Neural crest cell (in vitro differentiated cells): ENCODE results near the gene SSBP2. TPM values are rescaled to one million over a fixed set of nuclear protein-coding genes. Genes with fewer than 3 reads are reported as not detected.
A peak's percentile ranks its signal among the peaks of the same experiment; 100 is the strongest.

Experiments
- DNase-seq: peaks from one replicate; pipeline ENCODE4 v3.0.0; 2021; ENCODE audit warnings: low read depth, mixed read lengths, low spot score
- H3K27ac Mint-ChIP-seq: one replicate; pipeline ENCODE4 v1.8.0; 2021; ENCODE audit warnings: mild to moderate bottlenecking, mixed read lengths; ENCODE audit not compliant: unreplicated experiment
- H3K27me3 Mint-ChIP-seq: 2 replicates; pipeline ENCODE4 v1.8.0; 2021; ENCODE audit warnings: low read depth, mild to moderate bottlenecking, mixed read lengths
- H3K36me3 Mint-ChIP-seq: 2 replicates; pipeline ENCODE4 v1.8.0; 2021; ENCODE audit warnings: low read depth, mild to moderate bottlenecking, mixed read lengths
- H3K4me1 Mint-ChIP-seq: 2 replicates; pipeline ENCODE4 v1.8.0; 2021; ENCODE audit warnings: mixed read lengths
- H3K4me3 Mint-ChIP-seq: one replicate; pipeline ENCODE4 v1.8.0; 2021; ENCODE audit warnings: mild to moderate bottlenecking, mixed read lengths
- H3K9me3 Mint-ChIP-seq: 2 replicates; pipeline ENCODE4 v1.8.0; 2021; ENCODE audit warnings: mixed read lengths
- long read RNA-seq: library from polyadenylated mRNA; unstranded; transcript quantifications from one replicate; pipeline ENCODE4 v2.0.0, GENCODE V29; 2020
- total RNA-seq: library from RNA; stranded (reverse); gene quantifications from 2 replicates; pipeline ENCODE4 v1.2.1, GENCODE V29; 2021
- TF ChIP-seq, protein P1 (sequence below): fragments of 200-600 bp; sonication (generic); conservative IDR thresholded peaks from 2 replicates; pipeline ENCODE4 v1.5.0; 2021; ENCODE audit warnings: antibody characterized with exemption, mild to moderate bottlenecking

SSBP2 gene
- 74.4 and 81.7 TPM in 2 replicates for total RNA-seq
- long read RNA-seq, full-length matches to known transcripts: 181 of 232 reads
- long read RNA-seq, partial matches to known transcripts: 8 of 232 reads
- long read RNA-seq, other reads (novel, unspliced or antisense): 43 of 232 reads

DNA sequence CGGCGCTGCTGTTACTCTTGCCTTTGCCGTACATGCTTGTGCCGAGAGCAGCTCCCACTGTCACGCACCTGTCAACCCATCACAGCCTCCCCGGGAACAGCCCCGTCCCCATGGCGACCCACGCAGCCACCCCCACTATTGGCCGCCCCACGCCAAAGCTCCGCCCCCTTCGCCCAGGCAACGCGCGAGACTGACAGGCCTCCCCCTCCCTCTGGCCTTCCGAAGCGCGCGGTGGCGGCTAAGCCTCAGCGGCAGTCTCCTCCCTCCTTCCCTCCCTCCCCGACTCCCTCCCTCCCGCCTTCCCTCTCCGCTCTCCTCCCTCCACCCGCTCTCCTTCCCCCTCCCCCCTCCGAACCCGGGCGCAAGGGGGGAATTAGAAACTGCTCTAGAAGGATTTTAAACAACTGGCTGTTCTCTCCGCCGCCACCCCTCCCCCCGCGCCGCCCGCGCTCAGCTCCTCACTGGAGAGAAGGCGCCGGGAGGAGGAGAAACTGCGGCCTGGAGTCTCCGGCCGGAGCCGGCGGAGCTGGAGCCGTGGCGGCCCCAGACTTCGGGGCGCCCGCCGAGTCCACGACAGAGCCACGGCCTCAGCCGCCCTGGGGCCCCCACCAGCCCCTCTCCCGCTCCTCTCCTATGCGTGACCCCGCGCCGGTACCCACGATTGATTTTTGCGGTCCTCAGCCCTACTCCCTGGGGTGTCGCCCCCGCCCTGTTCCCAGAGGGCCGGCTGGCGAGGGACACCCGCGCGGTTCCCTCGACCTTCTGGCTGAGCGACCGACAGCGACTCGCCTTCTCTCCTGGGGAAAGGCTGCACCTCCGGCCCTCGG lies at the start of gene SSBP2:
SSBP2 (minus strand) TSS at position 89 of the 827 bp plus-strand sequence; CDS start at position 34, 55 bp downstream.
- H3K27me3 Mint-ChIP-seq: no peaks in the 10 kb centered on the region
- H3K4me3 Mint-ChIP-seq: peak within 1 kb of the TSS; percentile 93
- H3K4me1 Mint-ChIP-seq: peaks cover 51% of the 10 kb centered on the region
- H3K36me3 Mint-ChIP-seq: no peaks in the 10 kb centered on the region
- DNase-seq: peak; percentile 100
- TF ChIP-seq, protein P1, sequence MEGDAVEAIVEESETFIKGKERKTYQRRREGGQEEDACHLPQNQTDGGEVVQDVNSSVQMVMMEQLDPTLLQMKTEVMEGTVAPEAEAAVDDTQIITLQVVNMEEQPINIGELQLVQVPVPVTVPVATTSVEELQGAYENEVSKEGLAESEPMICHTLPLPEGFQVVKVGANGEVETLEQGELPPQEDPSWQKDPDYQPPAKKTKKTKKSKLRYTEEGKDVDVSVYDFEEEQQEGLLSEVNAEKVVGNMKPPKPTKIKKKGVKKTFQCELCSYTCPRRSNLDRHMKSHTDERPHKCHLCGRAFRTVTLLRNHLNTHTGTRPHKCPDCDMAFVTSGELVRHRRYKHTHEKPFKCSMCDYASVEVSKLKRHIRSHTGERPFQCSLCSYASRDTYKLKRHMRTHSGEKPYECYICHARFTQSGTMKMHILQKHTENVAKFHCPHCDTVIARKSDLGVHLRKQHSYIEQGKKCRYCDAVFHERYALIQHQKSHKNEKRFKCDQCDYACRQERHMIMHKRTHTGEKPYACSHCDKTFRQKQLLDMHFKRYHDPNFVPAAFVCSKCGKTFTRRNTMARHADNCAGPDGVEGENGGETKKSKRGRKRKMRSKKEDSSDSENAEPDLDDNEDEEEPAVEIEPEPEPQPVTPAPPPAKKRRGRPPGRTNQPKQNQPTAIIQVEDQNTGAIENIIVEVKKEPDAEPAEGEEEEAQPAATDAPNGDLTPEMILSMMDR: no peak
- H3K9me3 Mint-ChIP-seq: no peaks in the 10 kb centered on the region
- H3K27ac Mint-ChIP-seq: peak within 1 kb of the TSS; percentile 63

DNA sequence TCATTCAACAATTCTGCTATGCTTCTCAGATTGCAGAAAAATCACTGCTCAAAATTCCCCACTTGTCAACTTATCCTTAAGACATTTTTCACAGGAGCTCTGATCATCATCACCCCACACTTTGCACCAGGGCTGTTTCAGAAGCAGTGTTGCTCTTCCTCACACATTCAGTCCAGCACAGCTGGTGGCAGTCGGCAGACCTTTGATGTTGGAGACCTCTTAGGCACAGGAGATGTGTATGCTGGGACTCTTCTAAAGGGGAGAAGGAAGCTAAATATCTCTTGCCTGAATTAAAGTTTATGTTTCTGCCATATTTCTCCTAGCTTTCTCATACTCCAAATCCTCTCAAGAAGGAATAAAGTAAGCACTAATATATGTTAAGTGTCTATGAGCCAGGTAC lies 44.8 kb upstream of the SSBP2 start:
- H3K4me1 Mint-ChIP-seq: peaks cover 24% of the 10 kb centered on the region
- no peaks in the 10 kb centered on the region for H3K27me3 Mint-ChIP-seq
- H3K27ac Mint-ChIP-seq: no peak overlapping the region
- no peaks in the 10 kb centered on the region for H3K9me3 Mint-ChIP-seq
- H3K4me3 Mint-ChIP-seq: no peak overlapping the region
- H3K36me3 Mint-ChIP-seq: no peaks in the 10 kb centered on the region
- no peak for DNase-seq
- TF ChIP-seq, protein P1: no peak

DNA sequence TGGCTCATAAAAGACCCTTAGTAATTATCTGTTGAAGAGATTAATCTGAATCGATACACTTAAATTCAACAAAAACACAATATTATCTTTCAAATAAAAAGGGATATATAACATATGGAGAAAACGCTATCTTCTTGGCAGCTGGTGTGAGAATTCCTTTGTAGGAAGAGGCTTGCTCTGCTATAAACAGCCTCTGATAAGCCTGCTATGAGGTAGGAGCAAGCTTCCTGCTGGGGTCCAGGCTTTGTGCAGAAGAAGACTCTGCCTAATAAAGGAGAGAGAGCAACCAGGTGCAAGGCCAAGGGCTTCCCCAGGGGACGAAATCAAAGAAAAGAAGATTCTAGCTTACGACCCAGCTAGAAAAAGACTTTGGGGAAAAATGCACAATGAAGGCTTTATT lies 43.3 kb upstream of the SSBP2 start:
- H3K4me1 Mint-ChIP-seq: peaks cover 24% of the 10 kb centered on the region
- H3K36me3 Mint-ChIP-seq: no peaks in the 10 kb centered on the region
- no peaks in the 10 kb centered on the region for H3K27me3 Mint-ChIP-seq
- no peak for DNase-seq
- no peak overlapping the region for H3K4me3 Mint-ChIP-seq
- TF ChIP-seq, protein P1: no peak
- peak overlapping the region; percentile 97 for H3K27ac Mint-ChIP-seq
- H3K9me3 Mint-ChIP-seq: no peaks in the 10 kb centered on the region

DNA sequence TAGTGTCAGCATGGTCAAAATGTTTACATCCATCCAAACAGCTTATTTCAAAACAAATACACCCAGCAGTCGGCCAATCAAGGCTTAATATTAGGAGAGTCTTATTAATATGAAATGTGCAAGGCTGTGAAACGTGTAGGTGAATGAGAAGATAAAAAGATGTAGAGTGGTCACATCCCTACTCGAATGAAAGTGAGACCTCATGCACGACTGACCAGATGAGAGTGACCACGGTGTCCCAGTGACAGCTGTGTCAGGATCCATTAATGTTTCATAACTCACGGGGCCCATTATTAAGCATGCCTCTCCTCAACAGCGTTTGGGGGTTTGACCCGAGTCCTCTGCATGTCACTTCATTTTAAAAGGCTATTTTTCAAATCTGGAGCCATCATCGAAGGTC lies 39.4 kb upstream of the SSBP2 start:
- Mint-ChIP-seq H3K4me1 (peaks cover 41% of the 10 kb centered on the region), H3K36me3 (no peaks in the 10 kb centered on the region), H3K27me3 (no peaks in the 10 kb centered on the region), H3K9me3 (no peaks in the 10 kb centered on the region), H3K27ac (no peak overlapping the region), H3K4me3 (no peak overlapping the region)
- no peak for DNase-seq
- TF ChIP-seq, protein P1: no peak

DNA sequence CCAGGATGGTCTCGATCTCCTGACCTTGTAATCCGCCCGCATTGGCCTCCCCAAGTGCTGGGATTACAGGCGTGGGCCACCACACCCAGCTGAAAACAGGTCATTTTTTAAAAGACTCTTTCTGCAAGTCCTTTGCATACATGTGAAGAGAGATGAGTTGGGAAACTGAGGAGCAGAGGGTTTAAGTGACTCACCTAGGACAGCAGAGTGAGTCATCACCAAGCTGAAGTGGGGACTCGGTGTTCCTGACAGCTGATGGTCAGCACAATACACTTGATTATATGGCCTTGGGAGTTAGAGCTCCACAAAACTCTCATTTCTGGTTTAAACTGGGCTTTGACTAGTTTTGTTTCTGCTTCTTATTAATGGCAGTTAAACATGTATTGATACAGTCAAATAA lies 38.1 kb upstream of the SSBP2 start:
- no peaks in the 10 kb centered on the region for H3K36me3 Mint-ChIP-seq
- H3K9me3 Mint-ChIP-seq: no peaks in the 10 kb centered on the region
- H3K4me3 Mint-ChIP-seq: no peak overlapping the region
- peaks cover 33% of the 10 kb centered on the region for H3K4me1 Mint-ChIP-seq
- TF ChIP-seq, protein P1: no peak
- no peak for DNase-seq
- H3K27ac Mint-ChIP-seq: peak overlapping the region; percentile 64
- H3K27me3 Mint-ChIP-seq: no peaks in the 10 kb centered on the region
